HG03280 (cell line): ENCODE results near the gene NUDT21.
"Not testable (repeated sequence)": the region's sequence is repeated elsewhere in the genome, so short reads cannot be mapped to it uniquely, and the experiment has no call there.

ENCODE experiments used
- ATAC-seq: cut with Tn5 transposase; IDR thresholded peaks from one replicate; pipeline ENCODE4 v1.9.1; 2021; ENCODE audit warnings: mild to moderate bottlenecking, moderate library complexity; ENCODE audit not compliant: unreplicated experiment

Gene NUDT21

GRCh38 chr16:56419740-56420548 lies 31.2 kb downstream of the NUDT21 start:
- no peak for ATAC-seq

- ATAC-seq: no peak
Measured at GRCh38 chr16:56417138-56417537, 34.0 kb downstream of the NUDT21 start.

- ATAC-seq: no peak
Measured at GRCh38 chr16:56415875-56416274, 35.3 kb downstream of the NUDT21 start.

GRCh38 chr16:56414366-56414765 lies 36.8 kb downstream of the NUDT21 start:
- no peak for ATAC-seq

GRCh38 chr16:56413381-56413780 lies 37.8 kb downstream of the NUDT21 start:
- ATAC-seq: no peak

- no peak for ATAC-seq
Measured at GRCh38 chr16:56411624-56412023, 39.5 kb downstream of the NUDT21 start.

GRCh38 chr16:56411123-56411522 lies 40.0 kb downstream of the NUDT21 start:
- no peak for ATAC-seq

- no peak for ATAC-seq
Measured at GRCh38 chr16:56409195-56409594, 41.9 kb downstream of the NUDT21 start.

- no peak for ATAC-seq
Measured at GRCh38 chr16:56408379-56409098, 42.6 kb downstream of the NUDT21 start.

GRCh38 chr16:56405977-56406672 lies 45.0 kb downstream of the NUDT21 start:
- no peak for ATAC-seq

- ATAC-seq: no peak
Measured at GRCh38 chr16:56401482-56401881, 49.6 kb downstream of the NUDT21 start.

GRCh38 chr16:56400458-56400857 lies 50.7 kb downstream of the NUDT21 start:
- ATAC-seq: no peak

GRCh38 chr16:56399486-56399885 lies 51.6 kb downstream of the NUDT21 start:
- ATAC-seq: no peak

GRCh38 chr16:56399047-56399446 lies 52.1 kb downstream of the NUDT21 start:
- ATAC-seq: no peak

GRCh38 chr16:56396724-56397123 lies 54.4 kb downstream of the NUDT21 start:
- ATAC-seq: not testable (repeated sequence)

GRCh38 chr16:56389554-56389953 lies 61.6 kb downstream of the NUDT21 start:
- ATAC-seq: no peak

- ATAC-seq: no peak
Measured at GRCh38 chr16:56388209-56388608, 62.9 kb downstream of the NUDT21 start.

- no peak for ATAC-seq
Measured at GRCh38 chr16:56387396-56387795, 63.7 kb downstream of the NUDT21 start.

- ATAC-seq: no peak
Measured at GRCh38 chr16:56384074-56384721, 66.9 kb downstream of the NUDT21 start.

- ATAC-seq: no peak
Measured at GRCh38 chr16:56382901-56383355, 68.2 kb downstream of the NUDT21 start.

- ATAC-seq: no peak
Measured at GRCh38 chr16:56382459-56382858, 68.7 kb downstream of the NUDT21 start.
